ENCODE results near the gene MOSPD2. TPM values are rescaled to one million over a fixed set of nuclear protein-coding genes. Genes with fewer than 3 reads are reported as not detected.

Gene MOSPD2
- total RNA-seq, 1 experiment from 2014 or later, result 11.6 TPM

DNA sequence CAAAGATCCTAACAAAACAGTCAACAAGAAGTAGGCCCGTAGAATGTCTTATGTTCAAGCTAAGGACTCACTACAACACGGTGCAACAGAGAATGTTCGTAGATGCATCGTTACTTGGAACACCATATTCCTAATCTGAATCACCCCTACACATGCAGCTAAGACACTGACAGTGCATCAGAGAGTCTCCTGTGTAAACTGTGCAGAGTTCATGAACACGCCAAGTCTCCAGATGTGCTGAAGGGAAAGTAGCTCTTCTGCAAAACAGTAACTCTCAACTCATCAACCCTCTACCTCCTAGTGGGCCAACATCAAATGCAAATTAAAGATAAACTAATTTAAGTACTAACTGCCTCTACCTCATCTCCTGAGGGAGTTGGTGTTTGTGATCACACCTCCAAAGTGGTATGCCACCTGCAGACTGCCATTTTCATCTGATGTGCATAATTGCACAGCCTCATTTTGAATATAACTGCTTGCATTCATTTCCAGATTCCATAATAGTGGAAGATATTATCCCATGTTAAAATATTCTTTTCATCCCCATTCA lies 73.5 kb downstream of the MOSPD2 start:
- Histone ChIP-seq H3K4me3 (ENCODE audit: low read length) (no peak overlapping the region), H3K9ac (ENCODE audit: low read length) (no peak overlapping the region), H3K27me3 (ENCODE audit: low read length) (no peaks in the 10 kb centered on the region), H4K20me1 (ENCODE audit: low read length) (no peaks in the 10 kb centered on the region), H3K4me1 (ENCODE audit: insufficient read depth, low read length) (peaks cover 7% of the 10 kb centered on the region; the same call in 1 of the 2 replicates), H3K9me3 (ENCODE audit: low read length) (no peaks in the 10 kb centered on the region), H3K4me2 (ENCODE audit: low read length) (no peak overlapping the region), H3K9me2 (replicated peaks; ENCODE audit: low read length) (no peaks in the 10 kb centered on the region), H3K27ac (ENCODE audit: low read length) (no peak overlapping the region), H2AFZ (ENCODE audit: low read length) (no peak overlapping the region), H3K36me3 (ENCODE audit: low read depth, low read length) (no peaks in the 10 kb centered on the region), H3F3A (ENCODE audit: low read length, unreplicated experiment) (no peaks in the 10 kb centered on the region), H3K79me2 (ENCODE audit: low read length) (no peaks in the 10 kb centered on the region)
- ChIA-PET POLR2A (ENCODE audit: unreplicated experiment) (no interaction called here), CTCF (interaction anchor here (0.5 kb wide), 1 partner anchor 74 kb away, joined by 3 read pairs; the partner anchor contains the start of gene FANCB)
- no peak for ATAC-seq
- DNase-seq, result no peak
- no TSS peak for BruUV-seq (replicated peaks)
- intact Hi-C loops (cut with micrococcal nuclease), result no loop called here
- TF ChIP-seq, protein P1, sequence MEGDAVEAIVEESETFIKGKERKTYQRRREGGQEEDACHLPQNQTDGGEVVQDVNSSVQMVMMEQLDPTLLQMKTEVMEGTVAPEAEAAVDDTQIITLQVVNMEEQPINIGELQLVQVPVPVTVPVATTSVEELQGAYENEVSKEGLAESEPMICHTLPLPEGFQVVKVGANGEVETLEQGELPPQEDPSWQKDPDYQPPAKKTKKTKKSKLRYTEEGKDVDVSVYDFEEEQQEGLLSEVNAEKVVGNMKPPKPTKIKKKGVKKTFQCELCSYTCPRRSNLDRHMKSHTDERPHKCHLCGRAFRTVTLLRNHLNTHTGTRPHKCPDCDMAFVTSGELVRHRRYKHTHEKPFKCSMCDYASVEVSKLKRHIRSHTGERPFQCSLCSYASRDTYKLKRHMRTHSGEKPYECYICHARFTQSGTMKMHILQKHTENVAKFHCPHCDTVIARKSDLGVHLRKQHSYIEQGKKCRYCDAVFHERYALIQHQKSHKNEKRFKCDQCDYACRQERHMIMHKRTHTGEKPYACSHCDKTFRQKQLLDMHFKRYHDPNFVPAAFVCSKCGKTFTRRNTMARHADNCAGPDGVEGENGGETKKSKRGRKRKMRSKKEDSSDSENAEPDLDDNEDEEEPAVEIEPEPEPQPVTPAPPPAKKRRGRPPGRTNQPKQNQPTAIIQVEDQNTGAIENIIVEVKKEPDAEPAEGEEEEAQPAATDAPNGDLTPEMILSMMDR (conservative IDR thresholded peaks at IDR 0.05; ENCODE audit: low read depth, low read length), result no peak
- TF ChIP-seq EZH2phosphoT487 (IDR thresholded peaks at IDR 0.05; ENCODE audit: borderline replicate concordance, low read length), result no peak
- no peak for TF ChIP-seq EZH2 (IDR thresholded peaks at IDR 0.05; ENCODE audit: low read length, unreplicated experiment)

DNA sequence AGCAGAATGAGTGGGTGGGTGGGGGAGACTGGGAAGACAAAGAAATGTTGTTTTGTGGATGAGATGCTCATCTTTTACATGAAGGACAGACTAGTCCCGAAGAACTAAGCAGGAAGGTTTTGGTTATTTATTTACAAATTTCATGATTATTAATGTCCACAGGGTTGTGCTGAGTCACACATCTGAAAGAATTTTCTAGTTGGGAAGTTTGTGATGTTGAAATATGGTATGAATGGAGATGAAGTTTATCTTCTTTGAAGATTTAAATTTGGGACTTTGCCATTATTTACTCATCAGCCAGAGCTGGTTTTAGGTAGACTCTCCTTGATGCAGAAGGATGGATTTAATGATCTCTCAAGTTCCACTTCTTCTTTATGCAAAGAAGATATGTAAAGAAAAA lies 75.5 kb downstream of the MOSPD2 start:
- intact Hi-C loops (cut with micrococcal nuclease), result no loop called here
- no peak overlapping the region for H3K4me2 ChIP-seq (ENCODE audit: low read length)
- ATAC-seq, result no peak
- DNase-seq, result peak; percentile 48
- TF ChIP-seq EZH2 (IDR thresholded peaks at IDR 0.05; ENCODE audit: low read length, unreplicated experiment) (no peak), EZH2phosphoT487 (IDR thresholded peaks at IDR 0.05; ENCODE audit: borderline replicate concordance, low read length) (no peak)
- TF ChIP-seq, protein P1 (conservative IDR thresholded peaks at IDR 0.05; ENCODE audit: low read depth, low read length), result no peak
- H4K20me1 ChIP-seq (ENCODE audit: low read length), result no peaks in the 10 kb centered on the region
- H3K9me3 ChIP-seq (ENCODE audit: low read length), result no peaks in the 10 kb centered on the region
- no peak overlapping the region for H3K9ac ChIP-seq (ENCODE audit: low read length)
- ChIA-PET CTCF (no interaction called here), POLR2A (ENCODE audit: unreplicated experiment) (no interaction called here)
- no peaks in the 10 kb centered on the region for H3K9me2 ChIP-seq (replicated peaks; ENCODE audit: low read length)
- H2AFZ ChIP-seq (ENCODE audit: low read length), result no peak overlapping the region
- peaks cover 7% of the 10 kb centered on the region; the same call in 1 of the 2 replicates for H3K4me1 ChIP-seq (ENCODE audit: insufficient read depth, low read length)
- no peak overlapping the region for H3K27ac ChIP-seq (ENCODE audit: low read length)
- H3K36me3 ChIP-seq (ENCODE audit: low read depth, low read length), result no peaks in the 10 kb centered on the region
- no peaks in the 10 kb centered on the region for H3K27me3 ChIP-seq (ENCODE audit: low read length)
- H3K4me3 ChIP-seq (ENCODE audit: low read length), result no peak overlapping the region
- H3F3A ChIP-seq (ENCODE audit: low read length, unreplicated experiment), result no peaks in the 10 kb centered on the region
- no TSS peak for BruUV-seq (replicated peaks)
- H3K79me2 ChIP-seq (ENCODE audit: low read length), result no peaks in the 10 kb centered on the region

DNA sequence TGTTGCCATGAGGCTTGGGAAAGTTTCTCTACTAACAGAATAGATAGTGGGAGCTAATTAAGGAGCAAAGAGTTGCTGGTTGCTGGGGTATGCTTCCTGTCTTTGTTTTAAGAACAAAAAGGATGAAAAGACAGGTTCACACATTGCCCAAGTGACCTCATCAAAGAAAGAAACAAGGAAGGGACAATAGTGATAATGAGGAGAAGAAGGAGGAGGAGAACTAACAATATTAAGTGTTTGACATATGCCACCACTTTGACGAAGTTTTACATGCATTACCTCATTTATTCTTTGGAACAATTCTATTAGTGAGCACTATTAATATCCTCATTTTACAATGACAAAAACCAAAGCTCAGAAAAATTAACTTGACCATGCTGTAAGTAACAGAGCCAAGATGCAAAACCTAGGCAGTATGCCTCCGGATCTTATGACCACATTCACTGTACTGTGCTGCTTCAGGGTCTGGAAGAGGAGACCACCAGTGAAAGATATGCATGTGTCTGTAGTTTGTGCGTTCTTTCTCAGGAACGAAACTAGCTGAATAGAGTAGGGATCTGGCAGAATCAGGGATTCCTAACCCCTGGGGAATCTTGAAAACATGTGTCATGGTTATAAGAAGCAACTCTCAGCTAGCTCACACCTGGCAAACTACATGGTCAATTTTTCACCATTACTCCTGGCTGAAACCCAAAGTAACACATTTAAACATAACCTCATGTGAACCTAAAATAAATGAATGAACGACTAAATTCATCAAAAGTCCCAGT lies 83.8 kb downstream of the MOSPD2 start:
- Histone ChIP-seq H3F3A (ENCODE audit: low read length, unreplicated experiment) (no peaks in the 10 kb centered on the region), H3K27ac (ENCODE audit: low read length) (no peak overlapping the region), H3K9me2 (replicated peaks; ENCODE audit: low read length) (no peaks in the 10 kb centered on the region), H3K36me3 (ENCODE audit: low read depth, low read length) (no peaks in the 10 kb centered on the region), H3K4me2 (ENCODE audit: low read length) (no peak overlapping the region), H3K9ac (ENCODE audit: low read length) (no peak overlapping the region), H4K20me1 (ENCODE audit: low read length) (no peaks in the 10 kb centered on the region), H2AFZ (ENCODE audit: low read length) (no peak overlapping the region), H3K79me2 (ENCODE audit: low read length) (no peaks in the 10 kb centered on the region), H3K27me3 (ENCODE audit: low read length) (no peaks in the 10 kb centered on the region), H3K9me3 (ENCODE audit: low read length) (no peaks in the 10 kb centered on the region), H3K4me3 (ENCODE audit: low read length) (no peak overlapping the region), H3K4me1 (ENCODE audit: insufficient read depth, low read length) (no peaks in the 10 kb centered on the region)
- TF ChIP-seq, protein P1 (conservative IDR thresholded peaks at IDR 0.05; ENCODE audit: low read depth, low read length), result no peak
- no peak for TF ChIP-seq EZH2 (IDR thresholded peaks at IDR 0.05; ENCODE audit: low read length, unreplicated experiment)
- TF ChIP-seq EZH2phosphoT487 (IDR thresholded peaks at IDR 0.05; ENCODE audit: borderline replicate concordance, low read length), result no peak
- DNase-seq (no peak), ATAC-seq (no peak)
- intact Hi-C loops (cut with micrococcal nuclease), result no loop called here
- ChIA-PET POLR2A (ENCODE audit: unreplicated experiment) (no interaction called here), CTCF (no interaction called here)
- no TSS peak for BruUV-seq (replicated peaks)

All from PC-3 (cell line).